ENCODE results near the gene SMNDC1. TPM values are rescaled to one million over a fixed set of nuclear protein-coding genes. Genes with fewer than 3 reads are reported as not detected.
"Not testable (repeated sequence)": the region's sequence is repeated elsewhere in the genome, so short reads cannot be mapped to it uniquely, and the experiment has no call there.

The SMNDC1 gene
- total and polyA plus RNA-seq, 2 of the 4 experiments (the other 2 are of a cell fraction) = 3.9 to 15.1 TPM

DNA sequence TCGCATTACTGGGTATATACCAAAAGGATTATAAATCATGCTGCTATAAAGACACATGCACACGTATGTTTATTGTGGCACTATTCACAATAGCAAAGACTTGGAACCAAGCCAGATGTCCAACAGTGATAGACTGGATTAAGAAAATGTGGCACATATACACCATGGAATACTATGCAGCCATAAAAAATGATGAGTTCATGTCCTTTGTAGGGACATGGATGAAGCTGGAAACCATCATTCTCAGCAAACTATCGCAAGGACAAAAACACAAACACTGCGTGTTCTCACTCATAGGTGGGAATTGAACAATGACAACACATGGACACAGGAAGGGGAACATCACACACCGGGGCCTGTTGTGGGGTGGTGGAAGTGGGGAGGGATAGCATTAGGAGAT is 56.9 kb downstream of the SMNDC1 start:
- POLR2A ChIA-PET (ENCODE audit: unreplicated experiment); H3K9me1 ChIP-seq (ENCODE audit: insufficient read depth, low read length); DNase-seq; H2BK15ac ChIP-seq (ENCODE audit: low read depth, low read length); H4K5ac ChIP-seq (ENCODE audit: low read depth, low read length); H2AK9ac ChIP-seq (replicated peaks; ENCODE audit: low read depth, low read length, poor library complexity); H2BK5ac ChIP-seq (ENCODE audit: low read depth, low read length, poor library complexity, severe bottlenecking); H3K14ac ChIP-seq (replicated peaks; ENCODE audit: low read depth, low read length); H4K91ac ChIP-seq (ENCODE audit: insufficient read depth, low read depth, low read length); H2AFZ ChIP-seq (replicated peaks; ENCODE audit: low read length, poor library complexity); H3K79me1 ChIP-seq (ENCODE audit: low read depth in 1 of 2, low read length in 2 of 2); H2BK20ac ChIP-seq (ENCODE audit: low read depth, low read length); H4K8ac ChIP-seq (ENCODE audit: low read depth in 2 of 2, low read length in 2 of 2); H3K9me3 ChIP-seq (ENCODE audit: control insufficient read depth, insufficient read depth, low read length); H2BK120ac ChIP-seq (ENCODE audit: low read depth, low read length); H3K4me1 ChIP-seq (ENCODE audit: control insufficient read depth, insufficient read depth, low read length); intact Hi-C loops (cut with micrococcal nuclease); H3K23ac ChIP-seq (ENCODE audit: low read depth, low read length); H3K27me3 ChIP-seq (ENCODE audit: control insufficient read depth, insufficient read depth, low read length); ATAC-seq (ENCODE audit: low read depth); BruUV-seq (replicated peaks); H3K56ac ChIP-seq (ENCODE audit: extremely low read depth, insufficient read depth, low read length); H4K20me1 ChIP-seq (ENCODE audit: insufficient read depth, low read length); H3K36me3 ChIP-seq (ENCODE audit: control insufficient read depth, insufficient read depth, low read length); H3K4me3 ChIP-seq (ENCODE audit: insufficient read depth, low read depth, low read length); H3K18ac ChIP-seq (ENCODE audit: low read depth, low read length); H3K4me2 ChIP-seq (ENCODE audit: low read depth, low read length); CTCF ChIA-PET; dilution Hi-C loops (cut with HindIII; ENCODE audit: low sequenced_read_pairs, unreplicated experiment); H3K4ac ChIP-seq (ENCODE audit: low read depth, low read length); H3K27ac ChIP-seq (ENCODE audit: insufficient read depth, low read length); in situ Hi-C loops (cut with MboI; ENCODE audit: low sequenced_read_pairs); H2AK5ac ChIP-seq (ENCODE audit: low read depth, low read length); H3K9ac ChIP-seq (ENCODE audit: low read depth, low read length): not testable (repeated sequence)
- WGBS, 2 experiments (ENCODE audit: extremely low coverage in 2 of 2, insufficient read length in 1 of 2) = no CpG with 5 or more reads among the region's 5 CpGs
